ENCODE data around the gene HSPA12A. TPM values are rescaled to one million over a fixed set of nuclear protein-coding genes. Genes with fewer than 3 reads are reported as not detected.

The HSPA12A gene
- total RNA-seq, 6 donors from 2014 or later = 4.2 to 11.6 (median 6.1) TPM

DNA sequence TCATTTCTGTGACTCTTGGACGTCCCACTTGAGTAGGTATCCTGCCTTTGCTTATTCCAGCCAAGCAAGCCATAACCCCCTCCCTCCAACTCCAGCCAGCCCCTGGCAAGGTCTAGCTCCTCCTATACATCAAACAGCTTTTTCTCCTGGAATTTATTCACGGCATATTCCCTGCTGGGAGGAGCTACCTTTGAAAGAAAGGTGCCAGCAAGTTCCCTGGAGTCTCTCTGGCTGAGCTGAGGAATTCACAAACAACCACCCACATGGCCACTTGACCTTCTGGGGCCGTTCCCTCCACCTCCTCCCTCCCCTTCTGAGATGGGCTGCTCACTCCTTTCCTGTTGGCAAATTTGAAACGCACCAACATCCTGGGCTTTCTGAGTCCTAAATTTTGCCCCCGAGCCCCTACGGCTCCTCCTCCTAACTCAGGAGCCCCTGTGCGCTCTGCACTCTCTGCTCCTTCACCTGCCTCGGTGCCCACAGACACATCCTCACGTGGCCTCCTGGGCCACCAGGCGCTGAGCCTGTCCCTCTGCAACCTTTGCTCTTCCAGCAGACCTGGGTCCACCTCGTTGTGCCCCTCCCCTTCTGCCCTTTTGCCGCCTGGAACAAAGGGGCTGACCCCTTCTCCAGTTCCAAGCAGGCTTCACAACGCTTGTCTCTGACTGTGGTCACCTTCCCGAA is 48.0 kb downstream of the HSPA12A start:
- Histone ChIP-seq H3K4me3 (no peak overlapping the region), H3K9me3 (no peaks in the 10 kb centered on the region), H3K27ac (no peak overlapping the region), H3K4me1 (peaks cover 0 to 8% (median 4%) of the 10 kb centered on the region in 4 donors), H3K27me3 (no peaks in the 10 kb centered on the region), H3K36me3 (no peaks in the 10 kb centered on the region)
- peak in 1 of 2 donors; percentile 35 for DNase-seq
- ATAC-seq (ENCODE audit: low FRiP score in 2 of 2) = peak in 1 of 2 donors; percentile 32
- TF ChIP-seq POLR2AphosphoS5 (IDR thresholded peaks at IDR 0.05) (no peak), POLR2A (IDR thresholded peaks at IDR 0.05) (no peak), EP300 (IDR thresholded peaks at IDR 0.05) (no peak)
- TF ChIP-seq, protein P1, sequence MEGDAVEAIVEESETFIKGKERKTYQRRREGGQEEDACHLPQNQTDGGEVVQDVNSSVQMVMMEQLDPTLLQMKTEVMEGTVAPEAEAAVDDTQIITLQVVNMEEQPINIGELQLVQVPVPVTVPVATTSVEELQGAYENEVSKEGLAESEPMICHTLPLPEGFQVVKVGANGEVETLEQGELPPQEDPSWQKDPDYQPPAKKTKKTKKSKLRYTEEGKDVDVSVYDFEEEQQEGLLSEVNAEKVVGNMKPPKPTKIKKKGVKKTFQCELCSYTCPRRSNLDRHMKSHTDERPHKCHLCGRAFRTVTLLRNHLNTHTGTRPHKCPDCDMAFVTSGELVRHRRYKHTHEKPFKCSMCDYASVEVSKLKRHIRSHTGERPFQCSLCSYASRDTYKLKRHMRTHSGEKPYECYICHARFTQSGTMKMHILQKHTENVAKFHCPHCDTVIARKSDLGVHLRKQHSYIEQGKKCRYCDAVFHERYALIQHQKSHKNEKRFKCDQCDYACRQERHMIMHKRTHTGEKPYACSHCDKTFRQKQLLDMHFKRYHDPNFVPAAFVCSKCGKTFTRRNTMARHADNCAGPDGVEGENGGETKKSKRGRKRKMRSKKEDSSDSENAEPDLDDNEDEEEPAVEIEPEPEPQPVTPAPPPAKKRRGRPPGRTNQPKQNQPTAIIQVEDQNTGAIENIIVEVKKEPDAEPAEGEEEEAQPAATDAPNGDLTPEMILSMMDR (IDR thresholded peaks at IDR 0.05) = no peak
- 48 to 59% methylated on average over 14 of the region's 14 CpGs for WGBS, 2 donors

DNA sequence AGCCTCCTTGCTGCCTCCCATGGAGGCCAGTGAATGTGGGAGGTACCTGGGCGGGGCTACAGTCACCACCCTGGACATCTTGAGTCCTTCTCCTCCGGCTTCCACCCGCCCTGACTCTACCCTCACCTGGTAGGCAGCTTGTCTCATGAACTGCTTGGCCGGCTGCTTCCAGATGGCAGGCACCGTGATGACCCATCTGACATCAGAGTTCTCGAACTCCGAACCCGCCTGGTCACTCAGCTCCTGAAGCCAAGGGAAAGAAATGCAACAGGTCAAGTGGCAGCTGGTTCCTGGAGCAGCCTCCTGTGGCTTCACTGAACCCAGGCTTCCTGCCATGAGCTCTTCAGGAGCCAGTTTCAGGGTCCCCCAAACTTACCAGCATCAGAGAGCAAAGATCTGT is 50.1 kb downstream of the HSPA12A start:
- DNase-seq (no peak), ATAC-seq (ENCODE audit: low FRiP score in 2 of 2) (no peak)
- H3K27ac ChIP-seq = no peak overlapping the region
- H3K4me3 ChIP-seq = no peak overlapping the region
- no peaks in the 10 kb centered on the region for H3K36me3 ChIP-seq
- no peaks in the 10 kb centered on the region for H3K9me3 ChIP-seq
- peaks cover 0 to 8% (median 4%) of the 10 kb centered on the region in 4 donors for H3K4me1 ChIP-seq
- 84 to 89% methylated on average over 7 to 8 of the region's 8 CpGs for WGBS, 2 donors
- H3K27me3 ChIP-seq = no peaks in the 10 kb centered on the region
- TF ChIP-seq POLR2AphosphoS5 (IDR thresholded peaks at IDR 0.05) (no peak), POLR2A (IDR thresholded peaks at IDR 0.05) (no peak), EP300 (IDR thresholded peaks at IDR 0.05) (no peak)
- TF ChIP-seq, protein P1 (IDR thresholded peaks at IDR 0.05) = no peak

DNA sequence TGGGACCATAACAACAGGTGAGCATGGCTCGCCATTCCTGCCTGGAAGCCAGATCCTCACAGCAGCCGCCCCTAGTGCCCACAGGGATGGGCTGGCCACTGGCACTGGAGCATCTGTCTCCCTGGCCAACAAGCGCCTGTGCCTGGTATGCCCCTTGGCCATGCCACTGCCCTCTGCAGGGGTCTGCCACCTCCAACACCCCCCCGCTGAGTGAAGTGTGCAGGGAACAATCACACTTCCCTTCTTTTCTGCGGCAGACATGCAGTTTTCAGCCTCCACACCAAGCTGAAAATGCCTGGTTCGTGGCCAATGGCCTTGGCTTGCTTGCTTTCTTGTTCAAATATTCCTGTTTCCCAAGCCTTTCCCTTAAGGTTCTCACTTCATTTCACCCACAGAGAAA is 50.7 kb downstream of the HSPA12A start:
- ATAC-seq (ENCODE audit: low FRiP score in 2 of 2) = peak in 1 of 2 donors; percentile 3
- no peak overlapping the region for H3K27ac ChIP-seq

DNA sequence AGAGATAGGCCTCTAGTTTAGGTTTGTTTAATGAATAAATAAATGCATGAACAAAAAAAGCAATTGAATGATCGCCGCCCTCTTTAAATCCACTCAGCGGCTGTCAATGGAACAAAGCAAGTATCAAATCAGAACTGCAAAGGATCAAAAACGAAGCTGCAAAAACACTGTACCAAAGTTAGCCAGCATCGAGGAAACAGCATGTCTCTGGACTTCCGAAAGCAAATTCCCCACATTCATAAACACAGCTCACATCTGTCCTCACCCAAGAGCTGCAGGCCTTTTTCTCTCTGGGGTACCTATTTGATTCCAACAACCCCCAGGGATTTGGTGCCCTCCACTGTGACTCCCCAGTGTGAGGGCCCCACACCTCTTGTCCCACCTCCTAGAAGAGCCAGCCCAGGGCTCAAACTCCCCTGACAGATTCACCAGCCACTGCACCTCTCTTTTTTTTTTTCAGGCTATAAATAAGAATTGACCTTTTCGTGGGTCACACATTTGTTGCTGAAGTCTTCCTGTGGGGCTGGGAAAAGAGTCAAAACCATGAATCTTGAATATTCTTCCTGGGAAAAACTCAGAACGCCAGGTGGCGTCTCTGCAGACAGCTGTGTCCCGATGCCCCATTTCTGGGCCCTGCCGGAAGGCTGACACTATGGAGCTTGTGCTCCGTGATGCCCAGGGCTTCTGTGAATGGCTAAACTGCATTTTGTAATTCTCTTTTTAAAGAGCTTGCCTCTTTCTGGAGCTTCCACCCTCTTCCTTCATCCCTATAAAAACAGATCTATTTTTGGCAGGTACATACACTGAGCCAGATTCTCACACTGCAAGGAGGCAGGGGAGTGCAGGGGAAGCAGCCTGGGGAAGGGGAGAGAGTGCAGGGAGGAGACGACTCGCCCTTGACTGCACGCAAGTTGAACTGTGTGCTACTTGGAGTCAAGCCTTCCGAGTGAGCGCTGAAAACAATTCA is 51.7 kb downstream of the HSPA12A start:
- peaks cover 0 to 8% (median 4%) of the 10 kb centered on the region in 4 donors for H3K4me1 ChIP-seq
- H3K27me3 ChIP-seq = no peaks in the 10 kb centered on the region
- no peak for ATAC-seq (ENCODE audit: low FRiP score in 2 of 2)
- no peaks in the 10 kb centered on the region for H3K36me3 ChIP-seq
- no peaks in the 10 kb centered on the region for H3K9me3 ChIP-seq
- DNase-seq = no peak
- H3K4me3 ChIP-seq = no peak overlapping the region
- H3K27ac ChIP-seq = no peak overlapping the region
- no peak for TF ChIP-seq POLR2AphosphoS5 (IDR thresholded peaks at IDR 0.05)
- TF ChIP-seq, protein P1 (IDR thresholded peaks at IDR 0.05) = no peak
- no peak for TF ChIP-seq POLR2A (IDR thresholded peaks at IDR 0.05)
- no peak for TF ChIP-seq EP300 (IDR thresholded peaks at IDR 0.05)
- 61 to 62% methylated on average over 17 of the region's 17 CpGs for WGBS, 2 donors

More for the DNA sequence above, 50.7 kb downstream of the HSPA12A start:
- no peaks in the 10 kb centered on the region for H3K36me3 ChIP-seq
- TF ChIP-seq POLR2AphosphoS5 (IDR thresholded peaks at IDR 0.05) (no peak), EP300 (IDR thresholded peaks at IDR 0.05) (no peak), POLR2A (IDR thresholded peaks at IDR 0.05) (no peak)
- TF ChIP-seq, protein P1 (IDR thresholded peaks at IDR 0.05) = no peak
- no peak for DNase-seq
- H3K27me3 ChIP-seq = no peaks in the 10 kb centered on the region
- H3K9me3 ChIP-seq = no peaks in the 10 kb centered on the region
- 59 to 72% methylated on average over 3 to 6 of the region's 6 CpGs for WGBS, 2 donors
- H3K4me3 ChIP-seq = no peak overlapping the region
- H3K4me1 ChIP-seq = peaks cover 0 to 8% (median 4%) of the 10 kb centered on the region in 4 donors

Measured in upper lobe of left lung (tissue), 6 donors.